MCF 10A (cell line): Measurements from ENCODE around the gene TACC3. TPM values are rescaled to one million over a fixed set of nuclear protein-coding genes. Genes with fewer than 3 reads are reported as not detected.

Experiments
- BruUV-seq: library from RNA; stranded (reverse); fragments of 400-500 nt; replicated peaks from 2 replicates; lab custom pipeline; 2021; lab: Mats Ljungman, UMichigan
- CTCF ChIA-PET: fragments of 300-600 bp; sonication (Branson Sonifier 250); formaldehyde crosslinking; extraction: SDS; loops from one replicate; lab custom pipeline; 2021; ENCODE audit warnings: antibody characterized with exemption, inconsistent platforms; lab: Yijun Ruan, JAX
- POLR2A ChIA-PET: fragments of 300-600, 350-650 bp; sonication (Branson Sonifier 250); formaldehyde crosslinking; extraction: SDS; loops from one replicate; lab custom pipeline; 2020; ENCODE audit warnings: antibody characterized with exemption, inconsistent platforms; lab: Yijun Ruan, JAX
- DNase-seq: peaks from one replicate; pipeline ENCODE4 v3.0.0-alpha.2; 2018; ENCODE audit not compliant: unreplicated experiment
- H3K27ac Mint-ChIP-seq: one replicate; pipeline ENCODE4 v1.8.0; 2022; ENCODE audit warnings: mild to moderate bottlenecking, low read depth, mixed read lengths; ENCODE audit not compliant: unreplicated experiment
- H3K27me3 Mint-ChIP-seq: one replicate; pipeline ENCODE4 v1.8.0; 2022; ENCODE audit warnings: mixed read lengths; ENCODE audit not compliant: insufficient read depth, unreplicated experiment
- H3K36me3 Mint-ChIP-seq: one replicate; pipeline ENCODE4 v1.8.0; 2022; ENCODE audit warnings: mild to moderate bottlenecking, moderate library complexity, mixed read lengths; ENCODE audit not compliant: insufficient read depth, unreplicated experiment
- H3K4me1 Mint-ChIP-seq: one replicate; pipeline ENCODE4 v1.8.0; 2022; ENCODE audit warnings: mixed read lengths; ENCODE audit not compliant: insufficient read depth, unreplicated experiment
- H3K4me3 Mint-ChIP-seq: one replicate; pipeline ENCODE4 v1.8.0; 2022; ENCODE audit warnings: mild to moderate bottlenecking, moderate library complexity, mixed read lengths; ENCODE audit not compliant: unreplicated experiment
- H3K9me3 Mint-ChIP-seq: one replicate; pipeline ENCODE4 v1.8.0; 2022; ENCODE audit warnings: mixed read lengths; ENCODE audit not compliant: unreplicated experiment
- CTCF ChIP-seq: fragments of 200-600 bp; IDR thresholded peaks from one replicate; pipeline ENCODE4 v1.8.0; 2022; ENCODE audit warnings: antibody characterized with exemption, mild to moderate bottlenecking; ENCODE audit not compliant: unreplicated experiment
- intact Hi-C: fragments of 100-400 bp; cut with micrococcal nuclease; formaldehyde crosslinking; loops from 2 replicates; pipeline ENCODE4 v1.14.1; 2022
- total RNA-seq: library from RNA; stranded (reverse); gene quantifications from 2 replicates; pipeline ENCODE4 v1.2.3, GENCODE V29; 2022

TACC3 gene
- total RNA-seq, 1 experiment from 2014 or later, result 69.8 TPM

GRCh38 chr4:1749826-1750225 lies 28.5 kb downstream of the TACC3 start:
- DNase-seq, result no peak
- POLR2A ChIA-PET, result no interaction called here
- BruUV-seq, result no TSS peak
- no peak overlapping the region for H3K27ac Mint-ChIP-seq
- no peaks in the 10 kb centered on the region for H3K4me1 Mint-ChIP-seq
- no peaks in the 10 kb centered on the region for H3K27me3 Mint-ChIP-seq
- no peak overlapping the region for H3K4me3 Mint-ChIP-seq
- intact Hi-C loops, result loop anchor here (2.0 to 5.0 kb wide), 3 partner anchors 42 to 161 kb away; partner anchors contain the start of gene FGFR3
- no peaks in the 10 kb centered on the region for H3K9me3 Mint-ChIP-seq
- H3K36me3 Mint-ChIP-seq, result peaks cover 7% of the 10 kb centered on the region
- TF ChIP-seq CTCF, result no peak
- CTCF ChIA-PET, result interaction anchor here (0.6 to 7.7 kb wide), 3 partner anchors 15 to 60 kb away, joined by 3 to 151 read pairs (median 10); partner anchors contain the start of gene FGFR3

GRCh38 chr4:1750381-1751154 lies 29.2 kb downstream of the TACC3 start:
- Mint-ChIP-seq H3K27me3 (no peaks in the 10 kb centered on the region), H3K36me3 (no peaks in the 10 kb centered on the region), H3K4me1 (no peaks in the 10 kb centered on the region), H3K27ac (no peak overlapping the region), H3K9me3 (no peaks in the 10 kb centered on the region), H3K4me3 (no peak overlapping the region)
- BruUV-seq, result no TSS peak
- intact Hi-C loops, result no loop called here
- TF ChIP-seq CTCF, result no peak
- CTCF ChIA-PET, result interaction anchor here (0.6 to 7.7 kb wide), 3 partner anchors 16 to 59 kb away, joined by 3 to 151 read pairs (median 29); no protein-coding TSS in a partner anchor
- DNase-seq, result no peak
- POLR2A ChIA-PET, result interaction anchor here (1.6 kb wide), 1 partner anchor 59 kb away, joined by 5 read pairs; no protein-coding TSS in a partner anchor

- Mint-ChIP-seq H3K9me3 (no peaks in the 10 kb centered on the region), H3K4me3 (no peak overlapping the region), H3K27me3 (no peaks in the 10 kb centered on the region), H3K27ac (no peak overlapping the region), H3K36me3 (no peaks in the 10 kb centered on the region), H3K4me1 (no peaks in the 10 kb centered on the region)
- BruUV-seq, result no TSS peak
- no peak for DNase-seq
- intact Hi-C loops, result no loop called here
- CTCF ChIA-PET, result interaction anchor here (0.6 to 2.4 kb wide), 11 partner anchors 22 to 693 kb away, joined by 3 to 29 read pairs (median 6); no protein-coding TSS in a partner anchor
- TF ChIP-seq CTCF, result no peak
- POLR2A ChIA-PET, result interaction anchor here (0.6 to 2.1 kb wide), 10 partner anchors 30 to 135 kb away, joined by 3 to 22 read pairs (median 4); partner anchors contain the start of genes FGFR3, TACC3 and TMEM129
Observed at GRCh38 chr4:1751155-1751918, 30.0 kb downstream of the TACC3 start.
